Activated T-cell treated with anti-CD3 and anti-CD28 coated beads, Interleukin-2, amount 50 U/mL, for 24 hours (primary cell): Measurements from ENCODE around the gene FRMD1.

Experiments
- DNase-seq: peaks from one replicate; pipeline ENCODE4 v3.0.0-alpha.2; 2020
- H3K27ac Mint-ChIP-seq: 2 replicates; pipeline ENCODE4 v1.8.0; 2020; ENCODE audit warnings: mild to moderate bottlenecking, mixed read lengths
- H3K27me3 Mint-ChIP-seq: 2 replicates; pipeline ENCODE4 v1.8.0; 2020; ENCODE audit warnings: mixed read lengths
- H3K36me3 Mint-ChIP-seq: 2 replicates; pipeline ENCODE4 v1.8.0; 2020; ENCODE audit warnings: low read depth, mixed read lengths
- H3K4me1 Mint-ChIP-seq: 2 replicates; pipeline ENCODE4 v1.8.0; 2020; ENCODE audit warnings: low read depth, mixed read lengths
- H3K4me3 Mint-ChIP-seq: 2 replicates; pipeline ENCODE4 v1.8.0; 2020; ENCODE audit warnings: mild to moderate bottlenecking, moderate library complexity, mixed read lengths
- H3K9me3 Mint-ChIP-seq: 2 replicates; pipeline ENCODE4 v1.8.0; 2020; ENCODE audit warnings: mixed read lengths

FRMD1 gene

GRCh38 chr6:168062346-168063289 is 16.4 kb downstream of the FRMD1 start:
- H3K9me3 Mint-ChIP-seq = no peaks in the 10 kb centered on the region
- no peaks in the 10 kb centered on the region for H3K36me3 Mint-ChIP-seq
- DNase-seq = no peak
- H3K4me1 Mint-ChIP-seq = no peaks in the 10 kb centered on the region
- H3K27me3 Mint-ChIP-seq = no peaks in the 10 kb centered on the region
- H3K27ac Mint-ChIP-seq = no peak overlapping the region
- no peak overlapping the region for H3K4me3 Mint-ChIP-seq

- Mint-ChIP-seq H3K27ac (no peak overlapping the region), H3K4me3 (no peak overlapping the region), H3K9me3 (no peaks in the 10 kb centered on the region), H3K27me3 (no peaks in the 10 kb centered on the region), H3K36me3 (no peaks in the 10 kb centered on the region), H3K4me1 (no peaks in the 10 kb centered on the region)
- no peak for DNase-seq
Measured at GRCh38 chr6:168061269-168062210, 17.5 kb downstream of the FRMD1 start.

GRCh38 chr6:168060521-168060931 is 18.5 kb downstream of the FRMD1 start:
- no peak overlapping the region for H3K27ac Mint-ChIP-seq

GRCh38 chr6:168058691-168059551 is 20.1 kb downstream of the FRMD1 start:
- no peaks in the 10 kb centered on the region for H3K4me1 Mint-ChIP-seq
- H3K9me3 Mint-ChIP-seq = no peaks in the 10 kb centered on the region
- H3K27ac Mint-ChIP-seq = no peak overlapping the region
- H3K36me3 Mint-ChIP-seq = no peaks in the 10 kb centered on the region
- no peaks in the 10 kb centered on the region for H3K27me3 Mint-ChIP-seq
- H3K4me3 Mint-ChIP-seq = no peak overlapping the region
- no peak for DNase-seq

More at GRCh38 chr6:168060521-168060931, 18.5 kb downstream of the FRMD1 start:
- no peak for DNase-seq
- no peaks in the 10 kb centered on the region for H3K4me1 Mint-ChIP-seq
- no peaks in the 10 kb centered on the region for H3K9me3 Mint-ChIP-seq
- no peaks in the 10 kb centered on the region for H3K36me3 Mint-ChIP-seq
- H3K4me3 Mint-ChIP-seq = no peak overlapping the region
- no peaks in the 10 kb centered on the region for H3K27me3 Mint-ChIP-seq

GRCh38 chr6:168057836-168058235 is 21.2 kb downstream of the FRMD1 start:
- Mint-ChIP-seq H3K4me3 (no peak overlapping the region), H3K36me3 (no peaks in the 10 kb centered on the region), H3K27ac (no peak overlapping the region), H3K27me3 (no peaks in the 10 kb centered on the region), H3K9me3 (no peaks in the 10 kb centered on the region), H3K4me1 (no peaks in the 10 kb centered on the region)
- no peak for DNase-seq

- no peaks in the 10 kb centered on the region for H3K9me3 Mint-ChIP-seq
- H3K36me3 Mint-ChIP-seq = no peaks in the 10 kb centered on the region
- H3K27me3 Mint-ChIP-seq = no peaks in the 10 kb centered on the region
- no peaks in the 10 kb centered on the region for H3K4me1 Mint-ChIP-seq
- no peak overlapping the region for H3K4me3 Mint-ChIP-seq
- no peak overlapping the region for H3K27ac Mint-ChIP-seq
- DNase-seq = no peak
Measured at GRCh38 chr6:168056892-168057527, 22.0 kb downstream of the FRMD1 start.

- no peaks in the 10 kb centered on the region for H3K9me3 Mint-ChIP-seq
- H3K36me3 Mint-ChIP-seq = no peaks in the 10 kb centered on the region
- no peaks in the 10 kb centered on the region for H3K4me1 Mint-ChIP-seq
- no peak overlapping the region for H3K4me3 Mint-ChIP-seq
- H3K27ac Mint-ChIP-seq = no peak overlapping the region
- no peak for DNase-seq
- no peaks in the 10 kb centered on the region for H3K27me3 Mint-ChIP-seq
Measured at GRCh38 chr6:168055696-168056489, 23.1 kb downstream of the FRMD1 start.

GRCh38 chr6:168054765-168055560 is 24.0 kb downstream of the FRMD1 start:
- H3K4me1 Mint-ChIP-seq = no peaks in the 10 kb centered on the region
- H3K27ac Mint-ChIP-seq = no peak overlapping the region
- no peaks in the 10 kb centered on the region for H3K36me3 Mint-ChIP-seq
- no peak for DNase-seq
- H3K27me3 Mint-ChIP-seq = no peaks in the 10 kb centered on the region
- H3K9me3 Mint-ChIP-seq = no peaks in the 10 kb centered on the region
- H3K4me3 Mint-ChIP-seq = no peak overlapping the region

GRCh38 chr6:168053957-168054471 is 25.0 kb downstream of the FRMD1 start:
- no peaks in the 10 kb centered on the region for H3K36me3 Mint-ChIP-seq
- no peak for DNase-seq
- no peak overlapping the region for H3K27ac Mint-ChIP-seq
- no peaks in the 10 kb centered on the region for H3K27me3 Mint-ChIP-seq
- no peak overlapping the region for H3K4me3 Mint-ChIP-seq
- no peaks in the 10 kb centered on the region for H3K9me3 Mint-ChIP-seq
- no peaks in the 10 kb centered on the region for H3K4me1 Mint-ChIP-seq

GRCh38 chr6:168053086-168053956 is 25.7 kb downstream of the FRMD1 start:
- H3K4me1 Mint-ChIP-seq = no peaks in the 10 kb centered on the region
- H3K27ac Mint-ChIP-seq = no peak overlapping the region
- no peak overlapping the region for H3K4me3 Mint-ChIP-seq
- no peaks in the 10 kb centered on the region for H3K36me3 Mint-ChIP-seq
- H3K9me3 Mint-ChIP-seq = no peaks in the 10 kb centered on the region
- no peaks in the 10 kb centered on the region for H3K27me3 Mint-ChIP-seq
- no peak for DNase-seq

GRCh38 chr6:168052291-168052891 is 26.6 kb downstream of the FRMD1 start:
- H3K27ac Mint-ChIP-seq = no peak overlapping the region
- H3K4me1 Mint-ChIP-seq = no peaks in the 10 kb centered on the region
- no peak for DNase-seq
- no peaks in the 10 kb centered on the region for H3K27me3 Mint-ChIP-seq
- H3K4me3 Mint-ChIP-seq = no peak overlapping the region
- no peaks in the 10 kb centered on the region for H3K36me3 Mint-ChIP-seq
- no peaks in the 10 kb centered on the region for H3K9me3 Mint-ChIP-seq
